HG03097 (cell line): ENCODE results near the gene RGP1.

Source experiments
- ATAC-seq: cut with Tn5 transposase; IDR thresholded peaks from one replicate; pipeline ENCODE4 v1.9.1; 2021; ENCODE audit not compliant: unreplicated experiment, low FRiP score

Gene RGP1

DNA sequence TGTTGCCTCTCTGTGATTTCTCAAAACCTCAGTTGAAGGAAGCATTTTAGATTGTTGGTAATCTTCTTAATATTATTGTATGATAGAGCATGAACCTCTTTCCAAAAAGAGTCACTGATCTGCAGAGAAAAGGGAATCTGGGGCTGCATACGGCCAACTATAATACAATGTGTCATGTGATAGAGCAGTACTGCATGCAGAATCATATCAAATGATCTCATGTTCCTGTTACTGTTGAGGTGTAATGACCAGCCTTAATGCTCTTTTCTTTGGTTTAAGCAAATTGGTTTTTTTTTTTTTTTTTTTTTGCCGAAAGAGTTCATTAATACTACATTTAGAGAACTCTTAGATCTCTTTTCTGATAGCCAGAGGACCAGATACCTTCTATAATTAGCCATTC, 17.9 kb downstream of the RGP1 start:
- ATAC-seq = no peak

DNA sequence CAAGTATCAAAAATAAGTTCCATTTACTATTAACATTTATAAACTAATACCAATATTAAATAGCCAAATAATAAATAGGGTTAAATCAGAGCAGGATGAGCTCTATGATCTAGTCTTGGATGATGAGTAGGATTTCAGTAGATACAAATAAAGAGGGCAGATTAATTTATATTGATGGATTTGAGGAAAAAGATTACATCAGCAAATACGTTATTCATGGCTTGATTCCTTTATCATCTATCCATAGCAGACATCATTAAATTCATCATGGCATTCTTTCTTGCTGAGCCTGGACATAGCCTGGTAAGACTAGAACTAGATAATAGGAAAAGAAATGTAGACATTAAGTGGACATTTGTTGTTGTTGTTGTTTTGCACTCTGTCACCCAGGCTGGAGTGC, 18.4 kb downstream of the RGP1 start:
- no peak for ATAC-seq

DNA sequence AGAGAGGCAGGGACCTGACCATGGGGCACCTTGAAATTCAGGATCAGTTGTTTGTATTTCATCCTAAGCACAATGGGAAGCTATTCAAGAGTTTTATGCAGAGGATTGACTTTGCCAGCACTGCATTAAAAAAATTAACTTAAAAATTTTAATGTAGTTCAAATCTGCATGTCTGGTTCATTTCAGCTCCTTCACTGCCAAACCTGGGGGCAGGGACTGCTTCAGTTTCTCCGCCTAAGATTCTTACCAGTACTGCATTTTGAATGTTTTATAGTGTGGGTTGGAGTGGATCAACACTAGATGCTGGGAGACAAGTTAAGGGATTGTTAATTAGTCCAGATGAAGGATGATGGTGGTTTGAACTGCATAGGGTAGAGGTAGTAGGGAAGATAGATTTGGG, 20.7 kb downstream of the RGP1 start:
- no peak for ATAC-seq

DNA sequence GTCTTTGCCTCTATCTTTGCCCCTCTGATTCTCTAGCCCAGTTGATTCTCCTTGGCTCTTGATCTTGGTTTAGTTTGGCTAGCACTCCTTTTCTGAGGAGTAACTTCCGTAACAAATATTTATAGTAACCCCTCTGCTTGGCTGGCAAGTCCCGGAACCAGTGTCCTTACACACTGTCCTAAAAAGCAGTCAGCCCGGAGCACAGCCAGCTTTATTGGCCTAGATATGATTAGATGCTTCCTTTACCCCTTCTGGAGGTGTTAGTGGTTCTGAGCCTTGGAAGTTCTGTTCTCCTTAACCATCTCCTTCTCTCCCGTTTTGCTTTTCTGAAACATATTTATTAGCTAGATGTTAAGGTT, 22.0 kb downstream of the RGP1 start:
- no peak for ATAC-seq

DNA sequence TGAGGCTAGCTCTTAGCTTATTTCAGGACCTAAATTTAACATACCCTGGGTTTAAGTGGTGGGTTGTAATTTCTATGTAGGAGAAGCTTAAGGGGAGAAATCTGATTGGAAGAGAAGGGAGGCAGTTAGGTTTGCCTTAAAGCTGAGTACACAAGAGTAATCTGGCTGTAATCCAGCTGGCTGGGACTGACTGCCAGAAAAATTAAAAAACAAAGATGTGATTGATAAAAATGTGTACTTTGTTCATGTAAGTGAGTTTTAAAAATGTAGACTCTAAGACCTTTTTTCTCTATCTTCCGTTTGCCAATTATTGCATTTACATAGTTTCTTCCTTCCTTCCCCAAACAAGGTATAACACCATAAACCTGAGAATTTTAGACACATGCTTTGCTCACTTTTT, 22.4 kb downstream of the RGP1 start:
- no peak for ATAC-seq

DNA sequence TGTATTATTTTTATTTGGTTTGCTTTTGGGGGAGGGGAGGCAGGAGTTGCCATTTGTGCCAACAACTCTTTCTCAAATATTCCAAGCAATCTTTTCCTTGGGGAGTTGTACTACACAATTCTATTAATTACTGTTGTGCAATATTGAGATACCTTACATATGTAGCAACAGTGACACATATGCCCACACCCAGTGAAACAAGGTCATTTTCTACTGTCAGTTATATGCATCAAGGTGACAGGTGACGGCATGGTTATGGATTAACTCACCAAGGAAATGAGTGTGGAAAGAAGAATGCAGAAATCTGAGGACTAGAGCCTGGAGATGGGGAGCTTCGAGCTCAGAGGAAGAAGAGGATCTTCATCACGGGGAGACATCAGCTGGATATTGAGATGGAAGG, 22.9 kb downstream of the RGP1 start:
- ATAC-seq = no peak

DNA sequence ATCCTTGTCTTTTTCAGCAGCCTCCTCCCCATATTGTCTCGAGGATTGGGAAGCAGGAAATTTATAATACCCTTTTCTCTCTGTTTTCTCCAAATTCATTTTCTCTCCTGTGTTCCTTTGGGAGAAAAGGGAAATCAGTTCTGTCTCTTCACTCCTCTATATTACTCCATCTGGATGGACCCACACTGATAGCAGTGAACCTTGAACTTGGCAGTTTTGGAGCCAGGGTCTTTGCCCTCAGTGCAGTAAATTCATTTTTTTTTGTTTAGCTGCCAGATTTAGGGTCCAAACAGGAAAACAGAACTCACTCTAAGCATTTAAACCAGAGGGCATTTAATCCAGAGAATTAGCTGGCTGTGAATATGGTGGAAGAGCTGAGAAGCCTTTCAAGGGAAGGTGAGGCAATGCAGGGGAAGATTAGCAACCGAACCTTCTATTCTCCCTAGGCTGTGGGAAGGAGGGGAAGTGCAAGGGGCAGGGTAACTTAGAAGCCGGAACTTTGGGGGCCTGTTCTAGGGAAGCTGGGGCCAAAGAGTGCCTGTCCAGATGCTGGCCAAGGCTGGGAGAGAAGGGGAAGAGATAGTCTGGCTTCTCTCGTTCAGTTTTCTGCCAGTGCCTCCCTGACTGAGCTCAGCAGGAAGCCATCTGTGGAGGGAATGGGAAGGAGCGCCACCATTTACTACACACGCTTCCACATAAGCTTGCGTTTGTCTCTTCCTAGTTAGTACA, 26.0 kb downstream of the RGP1 start:
- no peak for ATAC-seq

DNA sequence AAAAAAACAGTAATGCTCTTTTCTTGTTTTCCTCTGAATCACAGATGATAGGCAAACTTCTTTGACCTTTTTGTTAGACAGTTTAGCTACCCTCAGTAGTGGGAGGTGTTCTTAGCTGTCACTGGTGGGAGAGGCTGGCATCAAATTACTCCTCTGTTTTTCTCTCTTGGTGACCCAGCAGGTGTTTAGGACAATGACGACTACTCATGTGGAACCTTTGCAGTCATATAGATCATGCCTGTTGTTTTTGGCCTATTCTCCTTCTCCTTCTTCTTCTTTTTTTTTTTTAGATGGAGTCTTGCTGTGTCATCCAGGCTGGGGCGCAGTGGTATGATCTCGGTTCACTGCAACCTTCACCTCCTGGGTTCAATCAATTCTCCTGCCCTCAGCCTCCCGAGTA, 26.9 kb downstream of the RGP1 start:
- ATAC-seq = no peak

DNA sequence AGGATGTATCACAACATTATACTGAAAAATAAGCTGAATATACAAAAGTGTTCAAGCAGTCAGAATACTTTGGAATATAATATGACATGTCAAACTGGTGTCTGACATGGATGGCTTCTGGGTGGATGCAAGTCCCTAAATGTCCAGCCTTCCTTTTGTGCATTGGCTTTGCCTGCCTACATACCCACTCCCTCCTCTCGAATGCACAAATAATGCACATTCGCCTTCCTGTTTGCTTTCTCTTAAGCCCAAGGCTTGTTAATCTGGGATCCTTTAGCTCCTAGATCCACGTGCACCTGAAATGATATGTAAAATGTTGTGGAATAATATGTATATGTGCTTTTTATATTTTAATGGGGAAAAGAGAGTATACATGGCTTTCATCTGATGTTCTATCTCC, 29.4 kb downstream of the RGP1 start:
- ATAC-seq = no peak

DNA sequence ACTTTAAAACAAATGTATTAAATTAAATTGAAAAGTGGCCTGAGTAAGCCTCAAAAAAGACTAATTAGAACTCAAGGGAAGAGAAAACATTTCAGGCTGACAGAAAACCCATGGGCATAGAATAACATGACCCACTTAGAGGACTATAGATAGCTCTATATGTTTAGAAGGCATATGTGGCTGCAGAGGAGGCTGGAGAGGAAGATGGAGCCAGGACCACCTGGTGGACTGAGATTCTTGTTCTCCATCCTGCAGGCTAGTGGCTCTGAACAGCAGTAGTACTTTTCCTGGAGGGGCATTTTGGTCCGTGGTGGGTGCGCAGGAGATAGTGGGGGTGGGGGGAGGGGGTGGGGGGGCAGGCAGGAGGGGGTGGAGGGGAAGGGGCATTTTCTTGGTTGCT, 32.0 kb downstream of the RGP1 start:
- no peak for ATAC-seq

DNA sequence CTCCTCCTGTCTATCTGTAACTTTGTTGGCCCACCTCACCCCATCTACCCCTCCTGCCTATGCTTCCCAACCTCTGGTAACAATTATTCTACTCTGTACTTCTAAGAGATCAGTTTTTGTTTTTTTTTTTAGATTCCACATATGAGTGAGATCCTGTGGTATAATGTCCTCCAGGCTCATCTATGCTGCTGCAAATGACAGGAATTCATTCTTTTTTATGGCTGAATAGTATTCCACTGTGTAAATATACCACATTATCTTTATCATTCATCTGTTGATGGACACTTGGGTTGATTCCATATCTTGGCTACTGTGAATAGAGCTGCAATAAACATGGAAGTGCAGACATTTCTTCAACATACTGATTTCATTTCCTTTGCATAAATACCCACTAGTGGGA, 34.3 kb downstream of the RGP1 start:
- no peak for ATAC-seq

DNA sequence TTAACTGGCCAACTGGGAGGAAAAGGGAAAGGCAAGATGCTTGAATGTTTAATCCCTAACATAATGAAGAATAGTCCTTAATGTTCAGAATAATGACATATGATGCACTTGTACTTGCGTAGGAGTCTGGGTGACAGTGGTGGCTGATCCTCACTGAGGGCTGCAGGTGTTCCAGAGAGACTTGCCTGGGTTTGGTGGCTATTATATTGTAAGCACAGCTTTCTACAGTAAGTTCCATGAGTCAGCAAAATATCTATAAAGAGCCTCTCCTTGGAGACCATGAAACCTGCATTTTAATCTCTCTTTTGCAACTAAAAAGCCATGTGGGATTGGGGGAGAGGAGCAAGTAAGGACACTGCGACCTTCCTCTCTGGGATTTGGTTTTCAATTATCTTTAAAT, 40.5 kb downstream of the RGP1 start:
- ATAC-seq = no peak

DNA sequence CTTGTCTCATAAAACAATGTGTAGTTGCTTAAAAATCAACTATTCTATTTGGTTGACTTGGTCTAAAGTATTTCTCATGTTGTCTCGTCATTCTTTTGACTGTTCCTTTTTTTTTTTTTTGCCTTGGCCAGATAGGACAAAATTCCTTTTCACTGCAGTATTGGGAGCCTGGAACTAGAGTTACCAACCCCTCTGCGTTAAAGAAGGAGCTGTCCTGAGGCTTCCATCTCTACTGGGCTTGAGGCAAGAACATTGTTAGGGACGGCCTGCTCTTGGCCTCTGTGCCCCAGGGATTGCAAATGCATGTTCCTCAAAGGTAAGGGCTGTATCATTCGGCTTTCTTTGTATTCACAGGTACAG, 40.9 kb downstream of the RGP1 start:
- ATAC-seq = no peak

DNA sequence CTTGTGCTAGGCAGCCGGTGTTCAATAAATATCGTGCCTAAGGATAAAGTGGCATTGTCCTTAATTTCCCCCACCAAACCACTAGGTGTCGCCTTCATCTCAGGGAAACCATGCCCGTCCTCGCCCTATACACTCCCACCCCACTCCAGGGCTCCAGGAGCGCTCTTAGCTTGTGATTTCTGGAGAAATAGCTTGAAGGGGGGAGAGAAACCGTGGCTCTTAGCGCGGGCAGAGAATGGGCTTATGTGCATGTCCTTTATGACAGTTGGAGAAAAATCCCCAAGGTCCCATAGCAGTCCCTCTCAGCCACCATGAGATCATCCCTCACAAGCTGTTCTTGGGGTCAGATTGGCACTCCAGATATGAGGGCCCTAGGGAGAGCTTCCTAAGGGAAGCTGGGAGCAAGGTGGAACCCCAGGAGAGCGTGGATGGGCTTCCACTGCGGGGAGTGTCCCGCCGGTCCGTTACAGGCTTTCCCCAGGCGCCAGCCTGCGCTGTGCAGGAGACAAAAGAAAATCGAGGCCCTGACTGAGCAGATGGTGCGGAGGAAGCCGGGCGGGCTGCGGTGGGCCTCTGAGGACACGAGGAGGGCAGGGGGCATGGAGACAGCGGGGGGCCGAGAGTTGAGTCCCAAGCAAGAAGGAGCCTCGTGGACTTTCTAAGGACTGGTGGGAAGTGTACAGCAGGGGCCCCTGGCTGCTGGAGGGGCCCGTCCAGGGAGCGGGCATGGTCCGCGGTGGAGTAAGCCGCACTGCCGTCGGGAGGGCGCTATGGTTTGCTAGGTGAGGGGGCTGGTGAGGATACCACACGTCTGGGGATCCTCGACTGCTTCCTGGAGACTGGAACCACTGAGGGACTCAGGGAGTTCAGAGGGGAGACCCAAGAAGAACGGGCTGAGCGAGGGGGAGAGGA, 41.6 kb downstream of the RGP1 start:
- no peak for ATAC-seq

DNA sequence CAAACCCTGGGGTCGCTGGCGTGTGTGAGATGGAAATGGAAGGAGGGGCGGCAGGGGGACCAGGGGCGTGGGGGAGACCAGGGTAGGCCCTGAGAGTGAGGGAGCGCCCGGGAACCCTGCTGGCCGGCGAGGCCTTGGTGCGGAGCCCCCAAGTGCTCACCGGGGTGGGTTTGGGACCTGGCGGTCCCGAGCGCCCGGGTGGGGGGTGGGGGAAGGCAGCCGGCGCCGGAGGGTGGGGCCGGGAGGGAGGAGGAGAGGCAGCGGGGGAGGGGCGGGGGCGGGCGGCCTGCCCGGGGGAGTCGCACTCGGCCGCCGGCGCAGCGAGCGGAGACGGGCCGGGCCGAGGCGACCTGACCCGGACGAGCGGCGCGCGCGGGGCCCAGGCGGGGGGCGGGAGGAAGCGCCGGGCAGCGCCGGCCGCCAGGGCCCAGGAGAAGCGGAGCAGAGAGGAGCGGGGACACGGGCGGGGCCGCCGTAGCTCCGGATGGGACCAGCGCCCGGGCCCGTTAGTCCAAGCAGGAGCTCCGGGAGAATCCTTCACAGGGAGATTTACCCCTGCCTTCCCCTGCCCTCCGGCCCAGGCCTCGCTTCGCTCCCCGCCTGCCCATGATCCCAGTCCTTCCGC, 42.3 kb downstream of the RGP1 start, which contains the start of gene NPR2:
NPR2 (plus strand) TSS at position 295 of the 625 bp plus-strand sequence. CDS start 818 bp downstream, outside the sequence.
- no peak for ATAC-seq

DNA sequence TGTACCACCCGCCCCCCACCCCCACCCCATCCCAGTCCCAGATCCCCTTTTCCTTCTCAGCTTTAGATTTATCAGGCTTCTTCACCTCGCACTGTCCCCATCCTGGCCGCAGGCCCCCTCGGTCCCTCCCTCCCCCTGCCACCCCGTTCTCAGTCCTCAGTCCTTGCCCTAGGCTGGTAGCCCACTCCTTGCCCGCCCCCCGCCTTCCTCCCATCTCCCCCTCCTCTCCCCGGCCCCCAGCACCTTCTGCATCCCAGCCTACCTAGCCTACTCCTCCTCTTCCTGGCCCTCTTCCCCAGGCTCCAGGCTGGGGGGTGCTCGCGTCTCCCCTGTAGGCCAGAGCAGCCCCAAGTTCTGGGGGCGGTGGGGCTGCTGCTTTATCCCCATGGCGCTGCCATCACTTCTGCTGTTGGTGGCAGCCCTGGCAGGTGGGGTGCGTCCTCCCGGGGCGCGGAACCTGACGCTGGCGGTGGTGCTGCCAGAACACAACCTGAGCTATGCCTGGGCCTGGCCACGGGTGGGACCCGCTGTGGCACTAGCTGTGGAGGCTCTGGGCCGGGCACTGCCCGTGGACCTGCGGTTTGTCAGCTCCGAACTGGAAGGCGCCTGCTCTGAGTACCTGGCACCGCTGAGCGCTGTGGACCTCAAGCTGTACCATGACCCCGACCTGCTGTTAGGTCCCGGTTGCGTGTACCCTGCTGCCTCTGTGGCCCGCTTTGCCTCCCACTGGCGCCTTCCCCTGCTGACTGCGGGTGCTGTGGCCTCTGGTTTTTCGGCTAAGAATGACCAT, 43.1 kb downstream of the RGP1 start:
- no peak for ATAC-seq

DNA sequence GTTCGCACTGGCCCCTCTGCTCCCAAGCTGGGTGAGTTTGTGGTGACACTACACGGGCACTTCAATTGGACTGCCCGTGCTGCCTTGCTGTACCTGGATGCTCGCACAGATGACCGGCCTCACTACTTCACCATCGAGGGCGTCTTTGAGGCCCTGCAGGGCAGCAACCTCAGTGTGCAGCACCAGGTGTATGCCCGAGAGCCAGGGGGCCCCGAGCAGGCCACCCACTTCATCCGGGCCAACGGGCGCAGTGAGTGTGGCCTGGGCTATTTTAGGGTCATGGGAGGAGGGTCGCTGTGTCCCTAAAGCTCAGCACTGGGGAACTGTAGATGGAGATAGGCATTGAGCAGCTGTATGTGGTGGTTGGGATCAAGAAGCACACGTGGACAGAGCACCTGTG, 43.7 kb downstream of the RGP1 start:
- no peak for ATAC-seq

DNA sequence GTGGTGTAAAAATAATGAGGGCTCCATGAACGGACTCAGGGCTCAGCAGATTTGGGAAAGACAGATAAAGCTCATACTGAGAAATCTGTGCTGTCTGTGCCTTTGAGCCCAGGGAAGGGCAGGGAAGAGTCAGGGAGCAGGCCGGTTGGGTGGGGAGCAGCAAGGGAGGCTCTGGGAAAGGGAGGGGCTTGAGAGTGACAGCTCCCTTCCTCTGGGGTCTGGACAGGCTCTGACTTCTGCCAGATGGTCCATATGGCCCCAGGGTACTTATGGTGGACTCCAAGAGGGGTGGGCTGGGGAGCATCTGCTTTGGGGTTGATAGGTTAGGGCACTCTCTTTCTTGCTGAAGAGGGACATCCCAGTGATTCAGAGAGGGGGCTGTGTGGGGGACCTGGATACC, 44.4 kb downstream of the RGP1 start:
- ATAC-seq = no peak

DNA sequence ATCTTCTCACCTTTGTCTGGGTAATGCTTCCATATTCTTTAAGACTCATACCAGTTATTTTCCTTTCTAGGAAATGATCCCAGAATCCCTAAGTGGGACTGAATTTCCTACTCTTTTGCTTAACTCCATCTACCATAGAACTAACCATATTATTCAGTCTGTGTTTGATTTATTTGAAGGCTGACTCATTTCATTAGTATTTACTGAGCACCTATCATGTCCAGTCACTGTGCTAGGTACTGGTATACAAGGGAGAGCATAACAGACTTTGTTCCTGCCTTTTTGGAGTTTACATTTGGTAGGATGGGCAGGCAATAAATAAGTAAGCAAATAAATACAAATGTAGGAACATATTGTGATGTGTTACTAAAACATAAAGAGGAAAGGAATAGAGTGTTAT, 46.6 kb downstream of the RGP1 start:
- no peak for ATAC-seq

DNA sequence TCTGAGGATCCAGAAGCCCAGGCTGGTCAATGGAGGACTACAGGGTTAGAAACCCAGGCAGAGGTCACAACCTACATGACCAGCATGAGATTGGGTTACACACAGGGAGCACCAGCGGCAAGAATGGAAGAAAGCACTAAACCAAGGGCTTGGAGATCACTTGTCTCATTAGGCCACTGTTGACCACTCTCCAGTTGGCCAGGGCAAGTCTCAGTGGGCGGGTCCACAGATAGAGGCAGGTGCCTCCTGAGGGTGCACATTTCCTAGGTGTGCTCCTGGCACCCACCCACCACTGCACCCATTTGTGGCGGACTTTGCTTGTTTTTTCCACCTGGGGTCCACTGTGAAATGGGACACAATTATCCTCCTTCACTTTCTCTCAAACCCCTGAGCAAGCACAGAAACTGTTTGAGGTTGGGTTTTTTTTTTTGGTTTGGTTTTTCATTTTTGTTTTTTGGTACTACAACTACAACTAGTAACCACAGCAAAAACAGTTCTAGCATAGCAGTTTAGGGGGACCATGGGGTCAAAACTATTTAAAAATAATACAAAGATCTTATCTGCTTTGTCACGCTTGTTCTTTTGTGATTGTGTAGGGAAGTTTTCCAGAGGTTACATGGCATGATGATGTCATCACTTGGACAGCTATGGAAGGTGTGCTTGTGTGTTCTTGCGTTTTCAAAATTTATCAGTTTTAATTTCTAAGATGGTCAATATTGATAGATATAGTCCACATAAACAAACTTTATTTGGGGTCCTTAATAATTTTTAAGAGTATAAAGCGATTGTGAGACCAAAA, 48.4 kb downstream of the RGP1 start:
- ATAC-seq = no peak
